Measurements from ENCODE around the gene PCSK5. TPM values are rescaled to one million over a fixed set of nuclear protein-coding genes. Genes with fewer than 3 reads are reported as not detected.

The PCSK5 gene
- total RNA-seq, 2 experiments from 2014 or later, result 0.76 TPM; not detected in 1

DNA sequence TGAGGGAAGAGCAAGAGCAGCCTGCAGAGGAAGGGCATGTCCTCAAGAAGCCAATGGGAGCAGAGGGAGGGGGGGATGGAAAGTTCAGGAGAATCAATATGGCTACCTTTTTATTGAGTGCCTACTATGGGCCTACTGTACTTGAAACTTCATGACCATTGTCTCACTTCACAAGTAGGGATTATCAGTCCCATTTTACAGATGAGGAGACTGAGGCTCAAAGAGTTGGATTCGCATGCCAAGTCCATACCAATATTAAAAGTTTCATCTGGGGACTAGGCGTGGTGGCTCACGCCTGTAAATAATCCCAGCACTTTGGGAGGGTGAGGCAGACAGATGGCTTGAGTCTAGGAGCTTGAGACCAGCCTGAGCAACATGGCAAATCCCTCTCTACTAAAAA lies 463.7 kb downstream of the PCSK5 start:
- no peaks in the 10 kb centered on the region for H4K20me1 ChIP-seq (ENCODE audit: insufficient read depth, low read length)
- ChIA-PET POLR2A (interaction anchor here (1.1 kb wide), 1 partner anchor 9 kb away, joined by 3 read pairs; no protein-coding TSS in a partner anchor), CTCF (ENCODE audit: unreplicated experiment) (no interaction called here)
- no peak overlapping the region for H3K27ac ChIP-seq (ENCODE audit: low read depth, low read length, poor library complexity, severe bottlenecking)
- H3K4me2 ChIP-seq (ENCODE audit: low read length), result no peak overlapping the region
- H3K36me3 ChIP-seq (ENCODE audit: insufficient read depth, low read length), result no peaks in the 10 kb centered on the region
- no peaks in the 10 kb centered on the region for H3K79me2 ChIP-seq (ENCODE audit: insufficient read depth, low read depth, low read length)
- DNase-seq (ENCODE audit: low spot score), result no peak
- BruUV-seq (replicated peaks), result no TSS peak
- no peaks in the 10 kb centered on the region for H3K4me1 ChIP-seq (ENCODE audit: insufficient read depth, low read length, poor library complexity, severe bottlenecking)
- intact Hi-C loops (cut with micrococcal nuclease; ENCODE audit: unreplicated experiment), result no loop called here
- no peak overlapping the region for H3K4me3 ChIP-seq (ENCODE audit: low read depth, low read length, poor library complexity, severe bottlenecking)
- no peaks in the 10 kb centered on the region for H3K9me2 ChIP-seq (ENCODE audit: insufficient read depth, low read length)
- TF ChIP-seq, protein P1, sequence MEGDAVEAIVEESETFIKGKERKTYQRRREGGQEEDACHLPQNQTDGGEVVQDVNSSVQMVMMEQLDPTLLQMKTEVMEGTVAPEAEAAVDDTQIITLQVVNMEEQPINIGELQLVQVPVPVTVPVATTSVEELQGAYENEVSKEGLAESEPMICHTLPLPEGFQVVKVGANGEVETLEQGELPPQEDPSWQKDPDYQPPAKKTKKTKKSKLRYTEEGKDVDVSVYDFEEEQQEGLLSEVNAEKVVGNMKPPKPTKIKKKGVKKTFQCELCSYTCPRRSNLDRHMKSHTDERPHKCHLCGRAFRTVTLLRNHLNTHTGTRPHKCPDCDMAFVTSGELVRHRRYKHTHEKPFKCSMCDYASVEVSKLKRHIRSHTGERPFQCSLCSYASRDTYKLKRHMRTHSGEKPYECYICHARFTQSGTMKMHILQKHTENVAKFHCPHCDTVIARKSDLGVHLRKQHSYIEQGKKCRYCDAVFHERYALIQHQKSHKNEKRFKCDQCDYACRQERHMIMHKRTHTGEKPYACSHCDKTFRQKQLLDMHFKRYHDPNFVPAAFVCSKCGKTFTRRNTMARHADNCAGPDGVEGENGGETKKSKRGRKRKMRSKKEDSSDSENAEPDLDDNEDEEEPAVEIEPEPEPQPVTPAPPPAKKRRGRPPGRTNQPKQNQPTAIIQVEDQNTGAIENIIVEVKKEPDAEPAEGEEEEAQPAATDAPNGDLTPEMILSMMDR (conservative IDR thresholded peaks at IDR 0.05; ENCODE audit: low read length), result no peak
- TF ChIP-seq EZH2phosphoT487 (IDR thresholded peaks at IDR 0.05; ENCODE audit: borderline replicate concordance, low read depth, low read length), result no peak
- H3K9me3 ChIP-seq (ENCODE audit: low read length), result no peaks in the 10 kb centered on the region
- H2AFZ ChIP-seq (ENCODE audit: low read length), result no peak overlapping the region

DNA sequence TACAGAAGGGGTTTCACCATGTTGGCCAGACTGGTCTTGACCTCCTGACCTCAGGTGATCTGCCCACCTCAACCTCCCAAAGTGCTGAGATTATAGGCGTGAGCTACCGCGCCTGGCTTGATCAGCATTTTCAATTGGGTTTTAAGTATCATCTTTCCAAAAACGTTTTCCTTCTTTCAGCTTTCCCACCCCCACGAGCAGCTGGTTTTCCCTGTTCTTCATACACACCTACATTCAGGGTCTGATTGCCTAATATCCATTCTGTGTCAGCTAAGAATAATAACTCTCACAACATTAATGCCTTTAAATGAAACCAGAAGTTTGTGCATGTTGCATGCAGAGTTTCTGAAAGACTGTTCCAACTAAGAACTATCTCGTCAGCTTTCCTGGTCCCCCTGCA lies 465.4 kb downstream of the PCSK5 start:
- Histone ChIP-seq H3K4me2 (ENCODE audit: low read length) (no peak overlapping the region), H3K27ac (ENCODE audit: low read depth, low read length, poor library complexity, severe bottlenecking) (no peak overlapping the region), H3K4me3 (ENCODE audit: low read depth, low read length, poor library complexity, severe bottlenecking) (no peak overlapping the region), H3K9me3 (ENCODE audit: low read length) (no peaks in the 10 kb centered on the region), H3K9me2 (ENCODE audit: insufficient read depth, low read length) (no peaks in the 10 kb centered on the region), H2AFZ (ENCODE audit: low read length) (no peak overlapping the region), H3K4me1 (ENCODE audit: insufficient read depth, low read length, poor library complexity, severe bottlenecking) (no peaks in the 10 kb centered on the region), H3K79me2 (ENCODE audit: insufficient read depth, low read depth, low read length) (no peaks in the 10 kb centered on the region), H3K36me3 (ENCODE audit: insufficient read depth, low read length) (no peaks in the 10 kb centered on the region), H4K20me1 (ENCODE audit: insufficient read depth, low read length) (no peaks in the 10 kb centered on the region)
- BruUV-seq (replicated peaks), result no TSS peak
- POLR2A ChIA-PET, result interaction anchor here (0.7 kb wide), 1 partner anchor 1234 kb away, joined by 3 read pairs; no protein-coding TSS in a partner anchor
- TF ChIP-seq EZH2phosphoT487 (IDR thresholded peaks at IDR 0.05; ENCODE audit: borderline replicate concordance, low read depth, low read length), result no peak
- TF ChIP-seq, protein P1 (conservative IDR thresholded peaks at IDR 0.05; ENCODE audit: low read length), result no peak
- CTCF ChIA-PET (ENCODE audit: unreplicated experiment), result no interaction called here
- intact Hi-C loops (cut with micrococcal nuclease; ENCODE audit: unreplicated experiment), result no loop called here
- DNase-seq (ENCODE audit: low spot score), result no peak

- ChIA-PET POLR2A (no interaction called here), CTCF (ENCODE audit: unreplicated experiment) (no interaction called here)
- intact Hi-C loops (cut with micrococcal nuclease; ENCODE audit: unreplicated experiment), result no loop called here
- TF ChIP-seq, protein P1 (conservative IDR thresholded peaks at IDR 0.05; ENCODE audit: low read length), result no peak
- TF ChIP-seq EZH2phosphoT487 (IDR thresholded peaks at IDR 0.05; ENCODE audit: borderline replicate concordance, low read depth, low read length), result no peak
- DNase-seq (ENCODE audit: low spot score), result no peak
- Histone ChIP-seq H3K9me3 (ENCODE audit: low read length) (no peaks in the 10 kb centered on the region), H3K4me3 (ENCODE audit: low read depth, low read length, poor library complexity, severe bottlenecking) (no peak overlapping the region), H2AFZ (ENCODE audit: low read length) (no peak overlapping the region), H4K20me1 (ENCODE audit: insufficient read depth, low read length) (no peaks in the 10 kb centered on the region), H3K36me3 (ENCODE audit: insufficient read depth, low read length) (no peaks in the 10 kb centered on the region), H3K27ac (ENCODE audit: low read depth, low read length, poor library complexity, severe bottlenecking) (no peak overlapping the region), H3K4me2 (ENCODE audit: low read length) (no peak overlapping the region), H3K4me1 (ENCODE audit: insufficient read depth, low read length, poor library complexity, severe bottlenecking) (no peaks in the 10 kb centered on the region), H3K9me2 (ENCODE audit: insufficient read depth, low read length) (no peaks in the 10 kb centered on the region), H3K79me2 (ENCODE audit: insufficient read depth, low read depth, low read length) (no peaks in the 10 kb centered on the region)
- no TSS peak for BruUV-seq (replicated peaks)
Observed at GRCh38 chr9:76357555-76357954, 467.1 kb downstream of the PCSK5 start.

Data from OCI-LY7 (cell line).